Measurements from ENCODE around the gene BIVM. TPM values are rescaled to one million over a fixed set of nuclear protein-coding genes. Genes with fewer than 3 reads are reported as not detected.

The BIVM gene
- total RNA-seq, 3 donors from 2014 or later: 15.2 to 29.6 (median 27.2) TPM

DNA sequence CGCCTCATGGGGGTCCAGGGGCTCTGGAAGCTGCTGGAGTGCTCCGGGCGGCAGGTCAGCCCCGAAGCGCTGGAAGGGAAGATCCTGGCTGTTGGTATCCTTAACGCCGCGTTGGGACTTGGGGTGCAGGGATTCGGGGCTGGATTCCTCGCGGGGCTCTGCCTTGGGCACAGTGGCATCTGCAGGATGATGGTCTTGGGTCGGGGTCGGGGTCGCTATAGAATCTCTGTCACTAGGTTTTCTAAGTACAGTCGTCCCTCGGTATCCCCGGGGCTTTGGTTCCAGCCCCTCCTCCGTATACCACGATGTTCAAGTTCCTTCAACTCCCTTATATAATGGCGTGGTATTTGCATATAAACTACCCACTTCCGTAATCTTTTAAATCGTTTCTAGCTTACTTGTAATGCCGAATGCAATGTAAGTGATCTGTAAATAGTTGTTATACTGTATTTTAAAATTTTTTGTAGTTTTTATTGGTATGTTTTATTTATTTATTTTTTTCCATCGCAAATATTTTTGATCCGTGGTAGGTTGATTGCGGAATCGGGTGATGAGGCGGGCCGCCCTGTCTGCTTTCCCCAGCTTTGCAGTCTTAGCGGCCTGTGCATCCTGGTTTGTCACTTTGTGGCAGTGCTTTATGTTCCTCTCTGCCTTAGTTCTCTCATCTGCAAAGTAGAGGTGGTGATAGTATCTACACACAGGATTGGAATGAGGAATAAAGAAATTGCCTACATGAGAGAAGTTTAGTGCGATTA lies 47.5 kb downstream of the BIVM start:
- Histone ChIP-seq H3K27me3 (no peaks in the 10 kb centered on the region), H3K4me3 (peak overlapping the region; percentile 76 to 95 (median 83)), H3K36me3 (no peaks in the 10 kb centered on the region), H3K27ac (peak overlapping the region; percentile 97 to 99), H3K4me1 (peaks cover 0 to 2% of the 10 kb centered on the region in 2 donors), H3K9me3 (no peaks in the 10 kb centered on the region)
- no peak for TF ChIP-seq POLR2A (IDR thresholded peaks at IDR 0.05)
- DNase-seq (ENCODE audit: low spot score in 2 of 2): no peak
- intact Hi-C loops (cut with DNase I; ENCODE audit: low total_unique reads): loop anchor here (10.0 kb wide), 1 partner anchor 252 kb away; the partner anchor contains the start of gene TPP2

DNA sequence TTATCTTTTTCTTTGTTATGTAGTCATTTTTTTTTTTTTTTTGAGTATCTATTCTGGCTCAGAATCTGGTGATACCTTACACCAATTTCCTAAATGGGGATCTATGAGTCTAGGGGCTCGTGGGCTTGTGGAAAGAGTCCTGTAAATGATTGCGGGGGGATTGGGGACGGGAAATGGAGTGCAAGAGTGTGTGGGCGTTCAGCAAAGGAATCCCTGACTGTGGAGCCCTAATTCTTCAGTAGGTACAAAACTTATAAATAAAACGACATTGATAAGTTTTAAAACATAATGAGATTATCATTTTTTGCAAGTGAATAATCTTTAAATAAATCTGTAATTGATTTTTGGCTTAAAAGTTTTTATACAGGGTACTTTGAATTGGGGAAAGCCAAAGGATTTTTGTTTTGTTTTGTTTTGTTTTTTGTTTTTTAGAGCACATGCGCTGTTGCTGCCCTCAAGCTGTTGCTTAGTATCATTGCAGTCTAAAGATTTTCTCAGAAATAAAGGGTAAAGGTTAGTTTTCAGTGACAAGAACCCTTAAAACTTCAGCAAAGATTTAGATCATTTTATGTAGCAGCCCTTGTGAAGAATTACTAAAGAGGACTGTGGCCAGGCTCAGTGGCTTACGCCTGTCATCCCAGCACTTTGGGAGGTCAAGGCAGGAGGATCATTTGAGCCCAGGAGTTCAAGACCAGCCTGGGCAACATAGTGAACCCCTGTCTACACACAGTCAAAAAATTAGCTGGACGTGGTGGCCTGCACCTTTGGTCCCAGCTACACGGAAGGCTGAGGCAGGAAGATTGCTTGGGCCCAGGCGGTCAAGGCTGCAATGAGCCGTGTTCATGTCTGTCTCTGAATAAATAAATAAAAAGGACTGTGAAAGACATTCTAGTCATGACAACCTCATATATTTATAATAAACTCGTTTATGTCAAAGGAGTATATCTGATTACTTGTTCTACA lies 48.6 kb downstream of the BIVM start:
- H3K36me3 ChIP-seq: no peaks in the 10 kb centered on the region
- H3K27me3 ChIP-seq: no peaks in the 10 kb centered on the region
- peak overlapping the region; percentile 76 to 95 (median 83) for H3K4me3 ChIP-seq
- TF ChIP-seq, protein P1, sequence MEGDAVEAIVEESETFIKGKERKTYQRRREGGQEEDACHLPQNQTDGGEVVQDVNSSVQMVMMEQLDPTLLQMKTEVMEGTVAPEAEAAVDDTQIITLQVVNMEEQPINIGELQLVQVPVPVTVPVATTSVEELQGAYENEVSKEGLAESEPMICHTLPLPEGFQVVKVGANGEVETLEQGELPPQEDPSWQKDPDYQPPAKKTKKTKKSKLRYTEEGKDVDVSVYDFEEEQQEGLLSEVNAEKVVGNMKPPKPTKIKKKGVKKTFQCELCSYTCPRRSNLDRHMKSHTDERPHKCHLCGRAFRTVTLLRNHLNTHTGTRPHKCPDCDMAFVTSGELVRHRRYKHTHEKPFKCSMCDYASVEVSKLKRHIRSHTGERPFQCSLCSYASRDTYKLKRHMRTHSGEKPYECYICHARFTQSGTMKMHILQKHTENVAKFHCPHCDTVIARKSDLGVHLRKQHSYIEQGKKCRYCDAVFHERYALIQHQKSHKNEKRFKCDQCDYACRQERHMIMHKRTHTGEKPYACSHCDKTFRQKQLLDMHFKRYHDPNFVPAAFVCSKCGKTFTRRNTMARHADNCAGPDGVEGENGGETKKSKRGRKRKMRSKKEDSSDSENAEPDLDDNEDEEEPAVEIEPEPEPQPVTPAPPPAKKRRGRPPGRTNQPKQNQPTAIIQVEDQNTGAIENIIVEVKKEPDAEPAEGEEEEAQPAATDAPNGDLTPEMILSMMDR (IDR thresholded peaks at IDR 0.05): peak; percentile 51 to 58 (median 55)
- TF ChIP-seq POLR2A (IDR thresholded peaks at IDR 0.05): no peak
- intact Hi-C loops (cut with DNase I; ENCODE audit: low total_unique reads): loop anchor here (10.0 kb wide), 1 partner anchor 253 kb away; the partner anchor contains the start of gene TPP2
- H3K9me3 ChIP-seq: no peaks in the 10 kb centered on the region
- H3K27ac ChIP-seq: peak overlapping the region; percentile 72 to 99
- peaks cover 0 to 2% of the 10 kb centered on the region in 2 donors for H3K4me1 ChIP-seq
- DNase-seq (ENCODE audit: low spot score in 2 of 2): no peak

DNA sequence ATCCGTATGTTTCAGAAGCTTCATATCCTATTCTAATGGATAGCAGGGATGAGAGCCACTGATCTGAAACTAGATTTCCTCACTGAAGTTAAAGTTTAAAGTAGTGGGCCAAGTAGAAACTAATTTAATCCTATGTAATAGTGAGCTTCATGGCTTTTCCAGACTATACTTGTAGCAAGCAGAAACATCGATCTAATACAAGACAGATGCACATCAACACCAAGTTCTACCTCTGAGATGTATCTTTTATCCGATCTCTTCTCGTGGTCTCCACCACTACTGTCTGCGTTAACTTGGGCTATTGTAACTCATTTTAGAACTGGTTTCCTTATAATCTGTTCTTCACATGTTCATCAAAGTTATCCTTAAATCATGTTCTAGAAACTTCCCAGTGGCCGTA lies 50.0 kb downstream of the BIVM start:
- no peaks in the 10 kb centered on the region for H3K36me3 ChIP-seq
- H3K9me3 ChIP-seq: no peaks in the 10 kb centered on the region
- H3K4me3 ChIP-seq: no peak overlapping the region
- no peak for TF ChIP-seq POLR2A (IDR thresholded peaks at IDR 0.05)
- TF ChIP-seq, protein P1 (IDR thresholded peaks at IDR 0.05): no peak
- no peak for TF ChIP-seq POLR2AphosphoS5 (IDR thresholded peaks at IDR 0.05)
- intact Hi-C loops (cut with DNase I; ENCODE audit: low total_unique reads): loop anchor here (10.0 kb wide), 1 partner anchor 254 kb away; the partner anchor contains the start of gene TPP2
- H3K4me1 ChIP-seq: peaks cover 0 to 2% of the 10 kb centered on the region in 2 donors
- no peak overlapping the region for H3K27ac ChIP-seq
- no peaks in the 10 kb centered on the region for H3K27me3 ChIP-seq
- no peak for DNase-seq (ENCODE audit: low spot score in 2 of 2)

DNA sequence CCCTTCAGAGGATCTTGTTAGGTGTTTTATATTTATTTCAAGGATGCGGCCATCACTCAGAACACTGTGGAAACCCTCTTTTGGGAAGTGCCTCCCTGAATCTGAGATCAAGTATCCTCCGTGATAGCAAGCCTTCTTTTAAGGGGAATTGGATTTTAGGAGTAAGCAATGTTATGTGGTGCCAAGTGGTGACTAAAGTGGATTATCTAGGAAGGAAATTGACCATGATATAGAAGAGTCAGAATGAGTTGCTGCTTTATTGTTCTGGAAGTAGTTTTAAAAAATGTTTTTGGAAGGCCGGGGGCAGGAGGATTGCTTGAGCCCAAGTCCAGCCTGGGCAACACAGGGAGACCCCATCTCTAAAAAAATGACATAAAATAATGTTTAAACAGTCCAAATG lies 53.6 kb downstream of the BIVM start:
- Histone ChIP-seq H3K4me3 (no peak overlapping the region), H3K27ac (no peak overlapping the region), H3K36me3 (no peaks in the 10 kb centered on the region), H3K9me3 (no peaks in the 10 kb centered on the region), H3K27me3 (no peaks in the 10 kb centered on the region), H3K4me1 (peaks cover 0 to 2% of the 10 kb centered on the region in 2 donors)
- no peak for TF ChIP-seq POLR2AphosphoS5 (IDR thresholded peaks at IDR 0.05)
- TF ChIP-seq POLR2A (IDR thresholded peaks at IDR 0.05): no peak
- TF ChIP-seq, protein P1 (IDR thresholded peaks at IDR 0.05): no peak
- intact Hi-C loops (cut with DNase I; ENCODE audit: low total_unique reads): no loop called here
- DNase-seq (ENCODE audit: low spot score in 2 of 2): no peak

DNA sequence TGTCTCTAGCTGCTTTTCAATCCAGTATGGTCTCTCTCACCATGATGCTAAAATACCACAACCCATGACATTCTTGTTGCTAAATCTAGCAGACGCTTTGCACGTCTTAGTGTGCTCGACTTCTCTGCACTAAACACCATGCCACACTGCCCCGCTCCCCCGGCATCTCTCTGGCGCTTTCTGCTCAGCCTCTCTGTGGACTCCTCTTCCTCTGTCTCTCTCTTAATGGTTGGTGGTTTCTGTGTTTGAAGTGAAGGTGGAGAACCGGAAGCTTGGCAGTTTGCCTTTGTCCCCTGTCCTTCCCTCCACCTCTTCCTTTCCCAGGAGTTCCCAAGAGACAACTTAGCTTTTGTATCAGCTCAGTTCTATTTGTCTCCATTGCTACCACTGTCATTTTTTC lies 55.8 kb downstream of the BIVM start:
- intact Hi-C loops (cut with DNase I; ENCODE audit: low total_unique reads): no loop called here
- Histone ChIP-seq H3K27ac (no peak overlapping the region), H3K27me3 (no peaks in the 10 kb centered on the region), H3K9me3 (no peaks in the 10 kb centered on the region), H3K4me3 (no peak overlapping the region), H3K36me3 (peaks cover 7% of the 10 kb centered on the region), H3K4me1 (no peaks in the 10 kb centered on the region)
- TF ChIP-seq POLR2A (IDR thresholded peaks at IDR 0.05) (no peak), POLR2AphosphoS5 (IDR thresholded peaks at IDR 0.05) (no peak)
- TF ChIP-seq, protein P1 (IDR thresholded peaks at IDR 0.05): no peak
- no peak for DNase-seq (ENCODE audit: low spot score in 2 of 2)

All from breast epithelium (tissue), 4 donors.